MM.1S (cell line): Measurements from ENCODE around the gene OR2M4.

Experiments used
- EZH2 ChIP-seq: fragments of 300-600 bp; sonication (generic); optimal IDR thresholded peaks from 2 replicates; pipeline ENCODE3; 2017; ENCODE audit warnings: low read depth, mild to moderate bottlenecking, antibody characterized with exemption, low read length, mixed read lengths
- EZH2phosphoT487 ChIP-seq: fragments of 300-600 bp; sonication (generic); IDR thresholded peaks from 2 replicates; pipeline ENCODE4 v1.6.1; 2018; ENCODE audit warnings: antibody characterized with exemption, low read length
- TF ChIP-seq, protein P1 (sequence below): fragments of 300-600 bp; sonication (generic); IDR thresholded peaks from 2 replicates; pipeline ENCODE4 v1.5.1; 2016; ENCODE audit warnings: antibody characterized with exemption, low read length, mixed read lengths

DNA sequence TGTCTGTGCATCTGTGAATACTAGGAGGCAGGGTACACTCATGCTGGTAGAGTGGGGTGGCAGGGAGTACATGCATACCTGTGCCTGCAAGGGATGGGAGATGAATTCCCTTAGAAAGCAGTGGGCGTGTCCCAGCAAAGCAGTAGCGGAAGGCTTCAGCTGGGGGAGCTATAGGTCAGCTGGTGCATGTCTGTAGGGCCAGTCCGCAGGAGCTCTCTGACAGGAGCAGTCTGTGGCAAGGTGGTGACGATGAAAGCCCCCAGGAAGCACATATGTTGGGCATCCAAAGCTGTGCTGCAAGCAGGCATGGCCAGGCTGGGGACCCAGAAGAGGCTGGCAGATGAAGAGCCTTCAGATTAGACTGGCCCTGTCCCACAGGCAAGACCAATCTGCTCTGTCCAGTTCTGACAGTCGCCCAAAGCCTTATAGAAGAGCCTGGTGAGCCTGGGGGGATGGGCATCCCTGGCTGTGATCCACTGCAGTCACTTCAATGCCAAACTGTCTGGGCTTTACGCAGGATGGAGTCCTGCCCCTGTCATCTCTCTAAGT lies 1.8 kb upstream of the OR2M4 start:
- TF ChIP-seq EZH2 = no peak
- TF ChIP-seq, protein P1, sequence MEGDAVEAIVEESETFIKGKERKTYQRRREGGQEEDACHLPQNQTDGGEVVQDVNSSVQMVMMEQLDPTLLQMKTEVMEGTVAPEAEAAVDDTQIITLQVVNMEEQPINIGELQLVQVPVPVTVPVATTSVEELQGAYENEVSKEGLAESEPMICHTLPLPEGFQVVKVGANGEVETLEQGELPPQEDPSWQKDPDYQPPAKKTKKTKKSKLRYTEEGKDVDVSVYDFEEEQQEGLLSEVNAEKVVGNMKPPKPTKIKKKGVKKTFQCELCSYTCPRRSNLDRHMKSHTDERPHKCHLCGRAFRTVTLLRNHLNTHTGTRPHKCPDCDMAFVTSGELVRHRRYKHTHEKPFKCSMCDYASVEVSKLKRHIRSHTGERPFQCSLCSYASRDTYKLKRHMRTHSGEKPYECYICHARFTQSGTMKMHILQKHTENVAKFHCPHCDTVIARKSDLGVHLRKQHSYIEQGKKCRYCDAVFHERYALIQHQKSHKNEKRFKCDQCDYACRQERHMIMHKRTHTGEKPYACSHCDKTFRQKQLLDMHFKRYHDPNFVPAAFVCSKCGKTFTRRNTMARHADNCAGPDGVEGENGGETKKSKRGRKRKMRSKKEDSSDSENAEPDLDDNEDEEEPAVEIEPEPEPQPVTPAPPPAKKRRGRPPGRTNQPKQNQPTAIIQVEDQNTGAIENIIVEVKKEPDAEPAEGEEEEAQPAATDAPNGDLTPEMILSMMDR = no peak
- no peak for TF ChIP-seq EZH2phosphoT487
